HG03280 (cell line): ENCODE results near the gene ZNF329.
"Not testable (repeated sequence)": the region's sequence is repeated elsewhere in the genome, so short reads cannot be mapped to it uniquely, and the experiment has no call there.

Experiments used
- ATAC-seq: cut with Tn5 transposase; IDR thresholded peaks from one replicate; pipeline ENCODE4 v1.9.1; 2021; ENCODE audit warnings: mild to moderate bottlenecking, moderate library complexity; ENCODE audit not compliant: unreplicated experiment

The ZNF329 gene

DNA sequence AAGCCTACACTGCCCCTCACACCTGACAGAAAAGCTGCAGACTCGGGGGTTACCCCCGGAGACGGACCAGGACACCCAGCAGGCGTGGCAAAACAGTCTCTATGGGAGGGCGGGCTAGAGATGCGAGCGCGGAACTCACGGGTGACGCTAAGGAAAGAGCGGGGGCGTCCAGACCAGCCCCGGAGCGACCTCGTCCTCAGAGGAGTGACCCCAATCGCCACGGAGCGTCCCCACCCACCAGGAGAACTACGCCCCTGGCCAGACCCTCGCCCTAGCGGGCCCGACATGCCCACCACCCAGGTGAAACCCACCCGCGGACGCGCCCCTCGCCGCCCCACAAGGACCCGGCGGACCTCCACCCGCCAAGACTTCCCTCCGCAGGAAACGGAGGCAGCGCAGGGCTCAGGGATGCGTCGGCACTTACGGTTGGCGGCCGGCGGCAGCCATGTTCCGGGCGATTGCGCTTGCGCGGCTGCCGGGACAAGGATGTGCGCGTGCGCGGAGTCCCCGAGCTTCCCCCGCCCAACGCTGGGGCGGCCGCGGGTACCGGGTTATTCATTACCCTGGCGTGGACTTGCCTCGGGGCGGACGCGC, at the start of gene ZNF329:
Gene ZNF329 (minus strand): TSS at position 462 of the 594 bp plus-strand sequence. CDS start 21,286 bp downstream, outside the sequence.
- ATAC-seq, result peak; percentile 67

DNA sequence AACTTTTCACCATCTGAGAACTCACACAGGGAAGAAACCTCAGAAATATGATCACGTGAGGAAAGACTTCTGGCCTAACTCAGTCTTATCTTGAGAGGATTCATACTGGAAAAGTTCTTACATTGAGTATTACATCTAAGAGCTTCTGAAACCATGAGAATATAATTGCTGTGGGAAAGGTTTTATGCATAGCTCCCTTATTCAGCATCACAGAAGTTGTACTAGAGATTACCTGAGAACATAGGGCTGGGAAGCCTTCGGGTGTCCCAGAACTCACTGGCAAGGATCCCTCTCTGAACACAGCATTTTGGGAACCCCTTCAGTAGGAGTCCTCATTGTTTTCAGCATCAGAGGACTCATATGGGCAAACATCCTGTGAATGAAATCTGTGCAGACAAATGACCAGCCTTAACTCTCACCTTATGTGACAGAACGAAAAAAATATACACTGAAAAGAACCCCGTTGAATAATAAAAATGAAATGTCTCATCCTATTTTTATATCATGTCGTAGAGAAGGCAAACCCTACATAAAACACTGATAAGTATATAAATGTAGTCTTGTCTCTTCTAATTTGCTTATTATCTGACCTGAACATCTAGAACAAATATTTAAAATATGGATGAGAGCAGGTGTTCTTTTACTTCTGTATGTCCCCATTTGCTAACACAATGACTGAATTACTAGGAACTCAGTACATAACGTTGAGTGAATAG, 46.5 kb upstream of the ZNF329 start:
- ATAC-seq, result no peak

DNA sequence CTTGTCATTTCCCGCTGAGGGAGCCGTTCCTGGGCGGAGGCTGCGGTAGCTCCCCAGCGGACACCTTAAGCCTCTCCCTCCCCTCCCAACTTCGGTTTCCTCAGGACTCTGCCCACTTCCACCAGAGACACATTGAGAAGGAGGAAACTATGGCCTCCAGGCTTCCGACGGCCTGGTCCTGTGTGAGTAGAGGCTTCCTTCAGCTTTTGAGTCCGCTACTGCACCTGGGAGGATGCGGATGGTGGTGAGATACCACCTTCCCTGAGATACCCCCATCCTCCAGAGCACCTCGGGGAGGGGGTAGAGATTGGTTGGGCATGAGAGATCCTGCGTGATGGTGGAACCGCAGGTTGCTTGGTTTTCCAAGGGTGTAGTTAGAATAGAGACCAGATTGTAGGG, 33.2 kb upstream of the ZNF329 start:
- ATAC-seq, result no peak

DNA sequence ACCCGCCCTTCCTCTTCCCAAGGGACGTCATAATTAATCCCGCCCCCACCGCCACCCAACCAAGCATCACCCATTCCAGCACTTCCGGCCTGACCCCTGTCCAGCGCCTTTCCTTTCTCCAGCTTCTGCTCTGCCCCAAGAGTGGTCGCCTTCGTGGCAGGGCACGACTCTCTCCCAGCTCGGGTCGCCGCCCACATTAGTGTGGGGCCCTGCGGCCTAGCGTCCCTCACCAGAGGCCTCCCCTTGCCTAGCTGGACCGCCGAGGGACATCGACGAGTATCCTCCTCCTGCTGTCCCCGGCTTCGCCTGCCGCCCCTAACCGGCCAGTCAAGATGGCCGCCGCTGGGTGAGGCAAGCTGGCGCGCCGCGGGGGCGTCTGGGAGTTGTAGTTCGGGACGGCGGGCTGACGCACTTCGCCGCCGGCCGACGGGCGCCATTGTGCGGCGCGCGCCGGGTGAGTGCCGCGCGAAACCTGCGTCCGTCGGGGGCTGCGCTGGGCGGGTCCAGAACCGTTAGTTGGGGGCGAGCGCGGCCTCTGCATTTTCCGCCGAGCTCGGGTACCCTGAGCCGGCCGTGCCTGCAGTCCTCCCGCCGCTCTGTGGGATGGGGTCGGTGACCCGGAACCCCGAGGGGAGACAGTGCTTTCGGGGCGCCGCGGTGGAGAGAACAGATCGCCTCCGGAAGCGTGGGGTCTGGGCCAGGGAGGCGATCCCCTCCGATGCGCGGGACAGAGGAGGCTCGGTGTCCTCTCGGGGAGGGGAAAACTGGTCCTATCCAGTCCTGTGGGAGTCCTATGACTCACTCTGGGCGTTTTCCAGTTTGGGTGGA, 32.6 kb upstream of the ZNF329 start, which contains the start of gene ZNF274:
Gene ZNF274 (plus strand): TSS at position 73 of the 828 bp plus-strand sequence. CDS start 905 bp downstream, outside the sequence.
- ATAC-seq, result peak; percentile 89

DNA sequence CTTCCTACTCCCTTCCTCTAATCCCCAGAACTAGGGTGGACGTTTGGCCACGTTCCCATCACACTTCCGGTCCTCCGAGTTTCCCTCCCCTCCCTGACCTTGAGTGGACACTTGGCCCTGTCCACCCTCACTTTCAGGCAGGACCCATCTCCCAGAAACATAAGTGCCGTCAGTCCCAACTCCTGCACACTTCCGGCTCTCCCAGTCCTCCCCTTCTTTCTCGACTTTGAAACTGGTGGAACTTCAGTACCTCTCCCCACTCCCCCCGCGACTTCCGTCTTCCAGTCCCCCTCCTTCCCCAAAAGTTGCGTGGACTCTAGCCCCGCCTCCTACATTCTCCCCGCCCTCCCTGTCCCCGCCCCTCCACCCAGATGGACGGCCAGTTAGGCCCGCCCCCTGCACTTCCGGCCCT, 32.0 kb upstream of the ZNF329 start:
- ATAC-seq, result no peak

DNA sequence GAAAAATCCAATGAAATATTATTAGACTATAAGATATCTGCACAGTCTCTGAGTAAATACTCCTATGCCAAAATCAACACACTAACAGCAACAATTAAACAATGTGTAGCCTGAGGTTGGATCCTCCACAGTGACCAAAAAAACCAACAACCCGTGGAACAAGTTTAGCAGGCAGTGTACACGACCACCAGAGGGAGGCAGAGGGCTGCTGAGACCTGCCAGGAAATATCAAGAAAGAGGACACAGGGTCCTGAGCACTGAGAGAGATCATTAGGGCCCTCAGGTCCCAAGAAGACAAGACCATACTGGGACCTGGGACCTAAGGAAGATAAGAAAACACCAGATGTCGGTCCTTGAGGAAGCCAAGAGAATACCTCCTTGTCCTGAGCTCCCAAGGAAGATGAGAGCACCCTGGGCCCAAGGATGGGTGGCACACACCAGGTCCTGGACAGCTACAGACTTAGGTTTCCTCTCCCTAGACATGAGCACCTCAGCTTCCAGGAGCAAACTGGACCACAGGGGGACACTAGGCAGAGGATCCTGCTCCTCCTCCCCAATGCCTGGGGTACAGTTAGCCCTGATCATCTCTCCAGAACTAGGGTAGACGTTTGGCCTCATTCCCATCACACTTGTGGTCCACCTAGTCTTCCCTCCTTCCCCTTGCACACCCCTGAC, 31.4 kb upstream of the ZNF329 start:
- no peak for ATAC-seq

DNA sequence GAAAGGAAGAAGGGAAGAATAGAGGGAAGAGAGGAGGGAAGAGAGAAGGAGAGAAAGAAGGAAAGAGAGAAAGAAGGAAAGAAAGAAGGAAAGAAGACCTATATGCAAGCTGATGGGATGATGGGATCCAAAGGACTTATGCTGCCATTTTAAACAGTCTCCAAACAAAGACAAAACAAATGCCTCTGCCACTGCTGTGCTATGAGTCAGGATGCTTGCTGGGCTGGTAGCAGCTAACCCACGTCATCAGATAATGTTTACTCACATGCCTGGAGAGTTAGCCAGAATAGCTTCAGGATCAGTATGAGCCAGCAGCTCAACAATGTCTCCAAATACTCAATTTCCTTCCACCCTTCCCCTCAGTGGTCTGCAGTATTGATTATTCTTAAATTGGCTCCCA, 20.3 kb upstream of the ZNF329 start:
- no peak for ATAC-seq

DNA sequence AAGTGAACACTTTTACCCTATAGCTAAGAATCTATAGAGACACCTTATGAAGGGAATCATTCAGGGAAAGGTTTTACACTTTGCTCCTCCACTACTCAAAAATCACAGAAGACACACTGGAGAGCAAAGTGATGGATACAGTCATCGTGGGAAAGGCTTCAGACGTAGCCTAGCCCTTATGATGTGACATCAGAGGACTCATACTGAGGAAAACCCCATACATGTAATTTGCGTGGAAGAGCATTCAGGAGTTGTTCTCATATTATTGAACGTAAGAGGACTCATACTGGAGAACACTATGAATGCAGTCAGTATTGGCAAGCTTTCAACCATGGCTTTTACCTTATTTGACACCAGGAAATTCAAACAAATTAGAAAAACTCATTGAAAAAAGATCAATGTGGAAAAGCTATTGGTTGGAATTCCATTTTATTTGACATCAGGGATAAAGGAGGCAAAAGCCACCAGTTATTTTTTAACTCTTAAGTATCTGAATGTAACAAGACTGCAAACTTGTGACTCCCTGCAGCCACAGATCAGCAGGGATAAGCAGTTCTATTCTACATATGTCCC, 16.2 kb upstream of the ZNF329 start:
- no peak for ATAC-seq

DNA sequence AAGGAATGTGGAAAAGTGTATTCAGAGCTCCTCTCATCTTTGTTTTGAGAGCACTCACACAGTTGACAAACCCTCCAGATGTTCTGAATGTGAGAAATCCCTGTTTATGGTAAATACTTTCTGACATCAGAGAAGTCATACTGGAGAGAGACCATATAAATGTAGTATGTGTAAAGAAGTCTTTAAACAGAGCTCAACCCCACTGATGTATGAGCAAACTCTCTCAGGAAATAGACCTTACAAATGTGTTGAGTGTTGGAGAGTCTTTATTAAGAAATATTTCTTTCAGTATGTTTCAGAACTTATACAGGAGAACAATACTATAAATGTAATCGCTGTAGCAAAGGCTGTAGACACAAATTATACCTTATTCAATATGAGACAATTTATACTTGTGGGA, 15.7 kb upstream of the ZNF329 start:
- ATAC-seq, result no peak

DNA sequence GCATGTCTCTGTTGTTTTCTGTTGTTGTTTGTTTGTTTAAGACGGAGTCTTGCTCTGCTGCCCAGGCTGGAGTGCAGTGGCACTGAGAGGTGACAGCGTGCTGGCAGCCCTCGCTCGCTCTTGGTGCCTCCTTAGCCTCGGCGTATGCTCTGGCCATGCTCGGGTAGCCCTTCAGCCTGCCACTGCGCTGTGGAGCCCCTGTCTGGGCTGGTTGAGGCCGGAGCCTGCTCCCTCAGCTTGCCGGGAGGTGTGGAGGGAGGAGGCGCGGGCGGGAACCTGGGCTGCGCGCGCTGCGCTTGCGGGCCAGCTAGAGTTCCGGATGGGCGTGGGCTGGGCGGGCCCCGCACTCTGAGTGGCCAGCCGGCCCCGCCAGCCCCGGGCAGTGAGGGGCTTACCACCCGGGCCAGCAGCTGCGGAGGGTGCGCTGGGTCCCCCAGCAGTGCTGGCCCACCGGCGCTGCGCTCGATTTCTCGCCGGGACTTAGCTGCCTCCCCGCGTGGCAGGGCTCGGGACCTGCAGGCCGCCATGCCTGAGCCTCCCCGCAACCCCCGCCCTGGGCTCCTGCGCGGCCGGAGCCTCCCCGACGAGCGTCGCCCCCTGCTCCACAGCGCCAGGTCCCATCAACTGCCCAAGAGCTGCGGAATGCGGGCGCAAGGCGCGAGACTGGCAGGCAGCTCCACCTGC, 6.6 kb upstream of the ZNF329 start:
- ATAC-seq, result no peak

DNA sequence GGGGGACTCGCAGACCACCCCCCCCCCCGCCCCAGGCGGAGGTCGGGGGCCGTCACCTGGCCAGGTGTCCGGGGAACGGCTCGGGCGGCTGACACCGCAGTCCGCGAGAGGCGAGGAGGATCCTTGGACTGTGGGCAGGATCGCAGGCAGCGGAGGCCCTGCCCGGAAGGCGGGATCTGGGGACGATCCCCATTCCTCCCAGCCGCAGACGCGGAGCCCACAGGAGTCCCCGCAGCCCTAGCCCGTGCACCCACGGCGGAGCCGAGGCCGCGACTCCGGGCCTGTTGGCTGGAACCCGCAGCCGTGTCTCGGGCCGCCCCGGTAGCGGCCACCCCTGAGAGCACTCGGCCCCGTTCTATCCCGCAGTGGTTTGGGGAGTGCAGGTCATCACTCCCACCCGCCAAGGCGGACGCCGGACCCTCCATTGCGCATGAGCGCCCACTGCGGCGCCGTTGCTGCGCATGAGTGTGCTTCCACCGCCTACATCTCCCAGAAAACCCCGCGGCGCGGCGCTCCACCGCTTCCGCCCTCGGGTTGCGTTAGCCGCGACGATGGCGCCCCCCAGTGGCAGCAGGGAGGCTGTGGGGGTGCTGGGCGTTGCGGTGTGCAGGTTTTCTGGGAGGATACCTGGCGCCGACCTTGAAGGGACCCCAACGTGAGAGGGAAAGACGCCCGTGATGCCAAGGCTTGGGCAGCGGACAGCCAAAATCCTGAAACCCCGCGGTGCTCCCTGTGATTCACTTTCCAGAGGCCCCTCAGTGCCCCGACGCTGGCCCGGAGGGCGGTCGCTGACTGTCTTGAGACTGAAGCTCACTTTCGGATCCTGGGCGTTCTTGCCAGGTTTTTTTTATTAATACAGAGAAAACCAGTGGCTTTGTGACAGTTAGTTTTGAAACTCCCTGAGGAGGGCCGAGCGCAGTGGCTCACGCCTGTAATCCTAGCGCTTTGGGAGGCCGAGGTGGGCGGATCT, 4.4 kb upstream of the ZNF329 start:
- peak; percentile 56 for ATAC-seq

DNA sequence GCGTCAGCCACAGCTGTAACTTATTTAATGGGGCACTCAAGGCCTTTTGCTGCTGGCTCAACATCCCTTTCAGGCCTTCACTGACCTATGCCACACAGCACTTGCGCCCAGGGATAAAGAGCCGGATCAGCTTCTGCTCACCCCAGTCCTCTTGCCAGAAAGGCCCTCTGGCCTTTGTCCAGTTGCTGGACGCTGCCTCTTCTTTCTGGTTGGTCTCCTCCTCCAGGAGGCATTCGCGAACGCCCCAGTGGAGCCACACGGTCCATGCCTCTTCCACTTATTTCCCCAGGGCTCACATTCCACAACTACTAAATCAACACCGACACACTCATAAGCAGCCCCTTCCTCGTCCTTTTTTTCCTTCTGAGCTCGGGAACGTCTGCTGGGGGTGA, 3.7 kb upstream of the ZNF329 start:
- ATAC-seq, result no peak

DNA sequence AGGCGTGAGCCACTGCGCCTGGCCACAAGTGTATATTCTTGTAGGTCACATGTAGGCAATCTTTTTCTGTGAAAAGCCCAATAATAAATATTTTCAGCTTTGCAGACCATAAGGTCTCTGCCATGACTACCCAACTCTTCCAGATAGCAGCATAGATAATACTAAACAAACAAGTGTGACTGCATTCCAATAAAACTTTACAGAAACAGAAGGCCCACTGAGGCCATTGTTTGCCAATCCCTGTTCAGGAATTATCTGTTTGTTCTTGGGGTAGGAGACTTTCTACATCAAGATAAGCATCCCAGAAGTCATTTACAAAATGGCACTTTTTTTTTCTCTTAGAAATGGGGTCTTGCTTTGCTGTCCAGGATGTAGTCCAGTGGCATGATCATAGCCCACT, 2.8 kb upstream of the ZNF329 start:
- ATAC-seq, result no peak

DNA sequence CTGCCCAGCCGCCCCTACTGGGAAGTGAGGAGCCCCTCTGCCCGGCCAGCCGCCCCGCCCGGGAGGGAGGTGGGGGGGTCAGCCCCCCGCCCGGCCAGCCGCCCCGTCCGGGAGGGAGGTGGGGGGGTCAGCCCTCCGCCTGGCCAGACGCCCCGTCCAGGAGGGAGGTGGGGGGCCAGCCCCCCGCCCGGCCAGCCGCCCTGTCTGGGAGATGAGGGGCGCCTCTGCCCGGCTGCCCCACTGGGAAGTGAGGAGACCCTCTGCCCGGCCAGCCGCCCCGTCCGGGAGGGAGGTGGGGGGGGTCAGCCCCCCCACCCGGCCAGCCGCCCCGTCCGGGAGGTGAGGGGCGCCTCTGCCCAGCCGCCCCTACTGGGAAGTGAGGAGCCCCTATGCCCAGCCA, 3.1 kb downstream of the ZNF329 start:
- ATAC-seq, result not testable (repeated sequence)

DNA sequence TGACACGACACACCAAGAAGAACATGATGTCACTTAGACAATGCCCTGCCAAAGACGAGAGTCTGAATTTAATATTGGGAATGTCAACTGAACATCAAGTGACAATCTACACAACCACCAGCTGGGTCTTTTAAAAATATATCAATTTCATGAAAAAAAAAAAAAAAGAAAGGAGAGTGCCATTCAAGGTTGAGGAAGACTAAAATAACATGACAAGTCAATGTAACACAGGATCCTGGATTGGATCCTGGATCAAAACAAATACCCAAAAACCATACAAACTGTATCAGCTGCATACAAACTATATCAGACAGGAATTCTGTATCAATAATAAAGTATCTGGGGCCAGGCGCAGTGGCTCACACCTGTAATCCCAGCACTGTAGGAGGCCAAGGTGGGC, 4.7 kb downstream of the ZNF329 start:
- ATAC-seq, result no peak

DNA sequence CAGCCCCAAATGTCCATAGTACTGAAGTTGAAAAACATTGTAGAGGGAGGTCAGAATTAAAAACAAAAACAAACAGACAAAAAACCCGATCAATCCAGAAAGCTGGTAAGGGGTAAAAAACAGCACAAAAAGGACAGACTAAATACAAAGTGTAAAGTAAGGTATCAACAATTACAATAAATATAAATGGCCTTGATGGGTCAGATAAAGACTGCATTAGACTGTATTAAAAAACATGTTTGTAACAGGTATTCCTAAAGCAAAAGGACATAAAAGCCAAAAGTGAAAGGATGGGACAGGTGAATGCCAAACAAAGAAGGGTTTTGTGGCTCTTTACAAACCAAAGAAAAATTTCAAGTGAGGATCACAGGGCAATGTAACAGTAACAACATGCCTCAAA, 16.3 kb downstream of the ZNF329 start:
- ATAC-seq, result no peak

DNA sequence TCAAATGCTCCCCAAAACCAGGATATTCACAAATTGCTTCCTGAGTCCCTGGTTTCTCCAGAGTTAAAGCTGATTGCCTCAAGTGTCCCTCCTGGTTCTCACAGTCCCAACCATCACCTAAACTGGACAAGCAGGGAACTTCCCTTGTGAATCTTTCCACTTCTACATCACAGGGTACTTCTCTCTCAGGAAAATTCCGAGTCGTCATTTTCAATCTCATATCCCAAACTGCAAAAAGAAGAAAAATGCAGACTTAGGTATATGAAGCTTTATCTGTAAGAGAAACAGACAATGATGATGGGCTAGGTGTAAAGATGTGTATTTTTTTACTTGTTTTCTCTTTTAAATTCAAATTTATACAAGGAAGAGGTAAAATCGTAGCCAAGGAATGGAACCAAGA, 21.3 kb downstream of the ZNF329 start:
- ATAC-seq, result no peak

DNA sequence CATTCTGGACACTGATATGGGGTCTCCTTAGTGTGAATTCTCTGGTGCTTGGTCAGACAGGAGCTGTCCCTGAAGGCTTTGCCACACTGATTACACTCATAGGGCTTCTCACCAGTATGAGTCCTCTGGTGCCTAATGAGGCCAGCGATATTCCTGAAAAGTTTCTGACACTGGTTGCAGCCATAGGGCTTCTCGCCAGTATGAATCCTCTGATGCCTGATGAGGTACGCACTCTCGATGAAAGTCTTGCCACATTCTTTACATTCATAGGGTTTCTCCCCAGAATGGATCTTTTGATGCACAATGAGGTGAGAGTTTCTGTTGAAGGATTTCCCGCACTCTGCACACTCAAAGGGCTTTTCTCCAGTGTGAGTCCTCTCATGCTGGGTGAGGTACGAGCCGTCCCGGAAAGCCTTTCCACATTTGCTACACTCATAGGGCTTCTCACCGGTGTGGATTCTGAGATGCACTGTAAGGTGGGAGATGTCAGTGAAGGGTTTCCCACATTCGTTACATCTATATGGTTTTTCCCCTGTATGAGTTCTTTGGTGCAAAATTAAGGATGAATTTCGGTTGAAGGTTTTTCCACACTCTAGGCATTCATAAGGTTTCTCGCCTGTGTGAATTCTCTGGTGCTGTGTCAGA, 22.4 kb downstream of the ZNF329 start:
- ATAC-seq, result no peak

DNA sequence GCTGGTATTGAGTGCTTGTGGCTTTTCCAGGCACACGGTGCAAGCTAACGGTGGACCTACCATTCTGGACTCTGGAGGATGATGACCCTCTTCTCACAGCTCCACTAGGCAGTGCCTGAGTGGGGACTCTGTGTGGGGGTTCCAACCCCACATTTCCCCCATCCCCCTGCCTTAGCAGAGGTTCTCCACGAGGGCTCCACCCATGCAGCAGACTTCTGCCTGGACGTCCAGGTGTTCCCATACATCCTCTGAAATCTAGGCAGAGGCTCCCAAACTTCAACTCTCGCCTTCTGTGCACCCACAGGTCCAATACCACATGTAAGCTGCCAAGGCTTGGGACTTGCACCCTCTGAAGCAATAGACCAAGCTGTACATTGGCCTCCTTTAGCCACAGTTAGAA, 27.2 kb downstream of the ZNF329 start:
- no peak for ATAC-seq
